Measurements from ENCODE around the gene BTLA. TPM values are rescaled to one million over a fixed set of nuclear protein-coding genes. Genes with fewer than 3 reads are reported as not detected.
"Not testable (repeated sequence)": the region's sequence is repeated elsewhere in the genome, so short reads cannot be mapped to it uniquely, and the experiment has no call there.

The BTLA gene
- total RNA-seq, 5 donors from 2014 or later (not counting 1 experiment from before 2014, with no cell fraction given): 11.5 to 16.9 (median 15.2) TPM

- no peak overlapping the region for H3K27ac ChIP-seq (ENCODE audit: low read length)
- Mint-ChIP-seq H3K27me3 (no peaks in the 10 kb centered on the region), H3K36me3 (no peaks in the 10 kb centered on the region), H3K4me3 (no peak overlapping the region), H3K9me3 (peaks cover 0 to 7% (median 0%) of the 10 kb centered on the region in 3 donors), H3K27ac (no peak overlapping the region), H3K4me1 (peaks cover 0 to 12% (median 4%) of the 10 kb centered on the region in 3 donors)
- ChIA-PET POLR2A (no interaction called here), CTCF (no interaction called here)
- WGBS (ENCODE audit: insufficient coverage): no CpG with 5 or more reads among the region's 5 CpGs
- H3K9me3 ChIP-seq: no peaks in the 10 kb centered on the region
- DNase-seq (no peak), ATAC-seq (replicated peaks in 1 of 4) (no peak)
- H3K36me3 ChIP-seq (ENCODE audit: control insufficient read depth in 2 of 2, extremely low read depth in 1 of 2, insufficient read depth in 1 of 2, low read length in 1 of 2): no peaks in the 10 kb centered on the region
- H3K4me1 ChIP-seq (ENCODE audit: control insufficient read depth in 1 of 2, extremely low read depth in 1 of 2, insufficient read depth in 2 of 2, low read length in 2 of 2): no peaks in the 10 kb centered on the region
- no peak overlapping the region for H3K4me3 ChIP-seq (ENCODE audit: control insufficient read depth in 1 of 2, extremely low read depth in 1 of 2, low read length in 1 of 2)
- no peaks in the 10 kb centered on the region for H3K27me3 ChIP-seq (replicated peaks in 1 of 2; ENCODE audit: control insufficient read depth in 2 of 2, extremely low read depth in 1 of 2, insufficient read depth in 2 of 2, low read length in 1 of 2)
Measured at GRCh38 chr3:112427123-112427522, 72.1 kb downstream of the BTLA start.

DNA sequence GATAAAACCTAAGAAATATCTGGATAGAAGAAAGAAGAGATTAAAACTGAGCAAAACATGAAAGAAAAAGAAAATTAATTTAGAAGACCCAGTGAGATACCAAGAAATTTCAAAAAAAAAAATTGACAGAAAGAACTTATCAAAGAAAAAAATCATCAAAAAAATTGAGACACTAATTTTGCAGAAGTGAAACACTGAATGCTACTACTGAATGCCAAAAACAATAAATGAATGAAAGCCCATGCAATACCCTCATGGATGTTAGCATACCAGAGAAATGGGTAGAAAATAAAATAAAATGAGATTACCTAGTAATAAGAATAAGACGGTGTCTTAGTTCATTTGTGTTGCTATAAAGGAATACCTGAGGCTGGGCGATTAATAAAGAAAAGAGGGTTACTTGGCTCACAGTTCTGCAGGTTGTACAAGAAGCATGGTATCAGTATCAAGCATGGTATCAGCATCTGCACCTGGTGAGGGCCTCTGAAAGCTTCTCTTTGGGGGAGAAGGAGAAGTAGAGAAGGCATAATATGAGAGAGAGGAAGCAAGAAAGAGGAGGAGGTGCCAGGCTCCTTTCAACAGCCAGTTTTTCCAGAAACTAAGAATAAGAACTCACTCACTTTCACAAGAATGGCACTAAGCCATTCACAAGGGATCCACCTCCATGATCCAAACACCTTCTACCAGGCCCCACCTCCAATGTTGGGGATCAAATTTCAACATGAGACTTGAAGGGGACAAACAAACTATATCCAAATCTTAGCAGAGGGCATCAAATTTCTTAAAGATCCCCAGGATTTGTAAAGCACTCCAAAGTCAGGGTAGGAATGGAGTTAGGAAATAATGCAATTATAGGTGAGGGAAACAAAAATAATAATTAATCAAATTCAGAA, 73.2 kb downstream of the BTLA start:
- DNase-seq (no peak), ATAC-seq (replicated peaks in 1 of 4) (no peak)
- H3K27me3 ChIP-seq (replicated peaks in 1 of 2; ENCODE audit: control insufficient read depth in 2 of 2, extremely low read depth in 1 of 2, insufficient read depth in 2 of 2, low read length in 1 of 2): no peaks in the 10 kb centered on the region
- 95% methylated on average over 2 of the region's 2 CpGs for WGBS (ENCODE audit: insufficient coverage)
- peaks cover 0 to 2% (median 0%) of the 10 kb centered on the region in 3 donors for H3K9me3 Mint-ChIP-seq
- H3K36me3 Mint-ChIP-seq: no peaks in the 10 kb centered on the region
- H3K27ac ChIP-seq (ENCODE audit: low read length): no peak overlapping the region
- POLR2A ChIA-PET: no interaction called here
- CTCF ChIA-PET: no interaction called here
- no peak overlapping the region for H3K4me3 Mint-ChIP-seq
- H3K27me3 Mint-ChIP-seq: no peaks in the 10 kb centered on the region
- no peak overlapping the region for H3K4me3 ChIP-seq (ENCODE audit: control insufficient read depth in 1 of 2, extremely low read depth in 1 of 2, low read length in 1 of 2)
- H3K9me3 ChIP-seq: no peaks in the 10 kb centered on the region
- H3K4me1 Mint-ChIP-seq: peaks cover 0 to 12% (median 4%) of the 10 kb centered on the region in 3 donors
- no peaks in the 10 kb centered on the region for H3K36me3 ChIP-seq (ENCODE audit: control insufficient read depth in 2 of 2, extremely low read depth in 1 of 2, insufficient read depth in 1 of 2, low read length in 1 of 2)
- no peak overlapping the region for H3K27ac Mint-ChIP-seq
- H3K4me1 ChIP-seq (ENCODE audit: control insufficient read depth in 1 of 2, extremely low read depth in 1 of 2, insufficient read depth in 2 of 2, low read length in 2 of 2): no peaks in the 10 kb centered on the region

DNA sequence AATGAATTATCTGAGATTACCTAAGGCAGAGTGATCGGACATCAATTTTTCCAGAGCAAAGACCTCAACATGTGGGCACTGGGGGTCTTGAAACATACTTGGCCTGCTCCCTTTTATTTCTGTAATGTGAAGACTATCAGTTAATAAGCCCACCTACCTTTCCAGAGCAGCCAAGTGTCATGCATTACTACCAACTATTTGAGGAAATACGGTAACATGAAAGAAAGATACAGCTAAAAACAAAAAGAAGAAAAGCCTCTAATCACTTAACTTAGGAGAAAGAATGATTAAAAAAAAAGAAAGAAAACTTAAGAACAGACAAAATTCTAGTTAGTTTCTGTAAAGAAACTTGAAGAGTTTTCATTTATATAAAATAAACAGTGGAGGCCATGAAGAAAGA, 73.9 kb downstream of the BTLA start:
- Histone ChIP-seq H3K36me3 (ENCODE audit: control insufficient read depth in 2 of 2, extremely low read depth in 1 of 2, insufficient read depth in 1 of 2, low read length in 1 of 2) (no peaks in the 10 kb centered on the region), H3K4me3 (ENCODE audit: control insufficient read depth in 1 of 2, extremely low read depth in 1 of 2, low read length in 1 of 2) (no peak overlapping the region), H3K27ac (ENCODE audit: low read length) (no peak overlapping the region), H3K9me3 (no peaks in the 10 kb centered on the region), H3K27me3 (replicated peaks in 1 of 2; ENCODE audit: control insufficient read depth in 2 of 2, extremely low read depth in 1 of 2, insufficient read depth in 2 of 2, low read length in 1 of 2) (no peaks in the 10 kb centered on the region), H3K4me1 (ENCODE audit: control insufficient read depth in 1 of 2, extremely low read depth in 1 of 2, insufficient read depth in 2 of 2, low read length in 2 of 2) (no peaks in the 10 kb centered on the region)
- H3K9me3 Mint-ChIP-seq: no peaks in the 10 kb centered on the region
- no peak overlapping the region for H3K4me3 Mint-ChIP-seq
- CTCF ChIA-PET: no interaction called here
- no peak overlapping the region for H3K27ac Mint-ChIP-seq
- H3K27me3 Mint-ChIP-seq: no peaks in the 10 kb centered on the region
- DNase-seq: no peak
- POLR2A ChIA-PET: no interaction called here
- no peak for ATAC-seq (replicated peaks in 1 of 4)
- WGBS (ENCODE audit: insufficient coverage): no CpG with 5 or more reads among the region's 2 CpGs
- no peaks in the 10 kb centered on the region for H3K36me3 Mint-ChIP-seq
- peaks cover 0 to 12% (median 4%) of the 10 kb centered on the region in 3 donors for H3K4me1 Mint-ChIP-seq

- Mint-ChIP-seq H3K27me3 (no peaks in the 10 kb centered on the region), H3K36me3 (no peaks in the 10 kb centered on the region), H3K27ac (no peak overlapping the region), H3K4me3 (no peak overlapping the region), H3K4me1 (peaks cover 0 to 12% (median 4%) of the 10 kb centered on the region in 3 donors), H3K9me3 (no peaks in the 10 kb centered on the region)
- no CpG with 5 or more reads among the region's 1 CpG for WGBS (ENCODE audit: insufficient coverage)
- H3K4me1 ChIP-seq (ENCODE audit: control insufficient read depth in 1 of 2, extremely low read depth in 1 of 2, insufficient read depth in 2 of 2, low read length in 2 of 2): no peaks in the 10 kb centered on the region
- no peaks in the 10 kb centered on the region for H3K36me3 ChIP-seq (ENCODE audit: control insufficient read depth in 2 of 2, extremely low read depth in 1 of 2, insufficient read depth in 1 of 2, low read length in 1 of 2)
- no peak overlapping the region for H3K27ac ChIP-seq (ENCODE audit: low read length)
- DNase-seq (no peak), ATAC-seq (replicated peaks in 1 of 4) (no peak)
- ChIA-PET CTCF (no interaction called here), POLR2A (interaction anchor here in 1 of 2 donors (0.5 kb wide), 1 partner anchor 52 kb away, joined by 4 read pairs; no protein-coding TSS in a partner anchor)
- no peaks in the 10 kb centered on the region for H3K9me3 ChIP-seq
- no peak overlapping the region for H3K4me3 ChIP-seq (ENCODE audit: control insufficient read depth in 1 of 2, extremely low read depth in 1 of 2, low read length in 1 of 2)
- H3K27me3 ChIP-seq (replicated peaks in 1 of 2; ENCODE audit: control insufficient read depth in 2 of 2, extremely low read depth in 1 of 2, insufficient read depth in 2 of 2, low read length in 1 of 2): no peaks in the 10 kb centered on the region
Measured at GRCh38 chr3:112424394-112424793, 74.9 kb downstream of the BTLA start.

DNA sequence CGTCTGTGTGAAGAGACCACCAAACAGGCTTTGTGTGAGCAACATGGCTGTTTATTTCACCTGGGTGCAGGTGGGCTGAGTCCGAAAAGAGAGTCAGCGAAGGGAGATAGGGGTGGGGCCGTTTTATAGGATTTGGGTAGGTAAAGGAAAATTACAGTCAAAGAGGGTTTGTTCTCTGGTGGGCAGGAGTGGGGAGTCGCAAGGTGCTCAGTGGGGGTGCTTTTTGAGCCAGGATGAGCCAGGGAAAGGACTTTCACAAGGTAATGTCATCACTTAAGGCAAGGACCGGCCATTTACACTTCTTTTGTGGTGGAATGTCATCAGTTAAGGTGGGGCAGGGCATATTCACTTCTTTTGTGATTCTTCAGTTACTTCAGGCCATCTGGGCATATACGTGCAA, 76.4 kb downstream of the BTLA start:
- ATAC-seq (replicated peaks in 1 of 4); POLR2A ChIA-PET: not testable (repeated sequence)
- WGBS (ENCODE audit: insufficient coverage): no CpG with 5 or more reads among the region's 7 CpGs

GRCh38 chr3:112418526-112418925, 80.7 kb downstream of the BTLA start:
- H3K27ac Mint-ChIP-seq; H3K27me3 Mint-ChIP-seq; POLR2A ChIA-PET; DNase-seq; H3K4me3 ChIP-seq (ENCODE audit: control insufficient read depth in 1 of 2, extremely low read depth in 1 of 2, low read length in 1 of 2); CTCF ChIA-PET; H3K9me3 Mint-ChIP-seq; H3K4me1 Mint-ChIP-seq; H3K9me3 ChIP-seq; H3K27ac ChIP-seq (ENCODE audit: low read length); H3K27me3 ChIP-seq (replicated peaks in 1 of 2; ENCODE audit: control insufficient read depth in 2 of 2, extremely low read depth in 1 of 2, insufficient read depth in 2 of 2, low read length in 1 of 2); H3K4me1 ChIP-seq (ENCODE audit: control insufficient read depth in 1 of 2, extremely low read depth in 1 of 2, insufficient read depth in 2 of 2, low read length in 2 of 2); ATAC-seq (replicated peaks in 1 of 4); H3K36me3 Mint-ChIP-seq; H3K4me3 Mint-ChIP-seq; H3K36me3 ChIP-seq (ENCODE audit: control insufficient read depth in 2 of 2, extremely low read depth in 1 of 2, insufficient read depth in 1 of 2, low read length in 1 of 2): not testable (repeated sequence)
- 100% methylated on average over 1 of the region's 5 CpGs for WGBS (ENCODE audit: insufficient coverage)

More for the DNA sequence above, 76.4 kb downstream of the BTLA start:
- H3K4me3 ChIP-seq (ENCODE audit: control insufficient read depth in 1 of 2, extremely low read depth in 1 of 2, low read length in 1 of 2); CTCF ChIA-PET; H3K4me1 ChIP-seq (ENCODE audit: control insufficient read depth in 1 of 2, extremely low read depth in 1 of 2, insufficient read depth in 2 of 2, low read length in 2 of 2); H3K27me3 ChIP-seq (replicated peaks in 1 of 2; ENCODE audit: control insufficient read depth in 2 of 2, extremely low read depth in 1 of 2, insufficient read depth in 2 of 2, low read length in 1 of 2); H3K4me3 Mint-ChIP-seq; H3K36me3 Mint-ChIP-seq; H3K9me3 Mint-ChIP-seq; H3K9me3 ChIP-seq; H3K27ac Mint-ChIP-seq; DNase-seq; H3K36me3 ChIP-seq (ENCODE audit: control insufficient read depth in 2 of 2, extremely low read depth in 1 of 2, insufficient read depth in 1 of 2, low read length in 1 of 2); H3K27me3 Mint-ChIP-seq; H3K27ac ChIP-seq (ENCODE audit: low read length): not testable (repeated sequence)
- H3K4me1 Mint-ChIP-seq: peaks cover 0 to 12% (median 4%) of the 10 kb centered on the region in 3 donors

Data from T-cell (primary cell).